SHP77 treated with DMSO at 0.1 percent for 48 hours (cell line): ENCODE results near the gene MCCC2.
"Not testable (repeated sequence)": the region's sequence is repeated elsewhere in the genome, so short reads cannot be mapped to it uniquely, and the experiment has no call there.

ENCODE experiments used
- DNase-seq: peaks from one replicate; lab custom pipeline; 2025; lab: John Stamatoyannopoulos, UW

The MCCC2 gene

DNA sequence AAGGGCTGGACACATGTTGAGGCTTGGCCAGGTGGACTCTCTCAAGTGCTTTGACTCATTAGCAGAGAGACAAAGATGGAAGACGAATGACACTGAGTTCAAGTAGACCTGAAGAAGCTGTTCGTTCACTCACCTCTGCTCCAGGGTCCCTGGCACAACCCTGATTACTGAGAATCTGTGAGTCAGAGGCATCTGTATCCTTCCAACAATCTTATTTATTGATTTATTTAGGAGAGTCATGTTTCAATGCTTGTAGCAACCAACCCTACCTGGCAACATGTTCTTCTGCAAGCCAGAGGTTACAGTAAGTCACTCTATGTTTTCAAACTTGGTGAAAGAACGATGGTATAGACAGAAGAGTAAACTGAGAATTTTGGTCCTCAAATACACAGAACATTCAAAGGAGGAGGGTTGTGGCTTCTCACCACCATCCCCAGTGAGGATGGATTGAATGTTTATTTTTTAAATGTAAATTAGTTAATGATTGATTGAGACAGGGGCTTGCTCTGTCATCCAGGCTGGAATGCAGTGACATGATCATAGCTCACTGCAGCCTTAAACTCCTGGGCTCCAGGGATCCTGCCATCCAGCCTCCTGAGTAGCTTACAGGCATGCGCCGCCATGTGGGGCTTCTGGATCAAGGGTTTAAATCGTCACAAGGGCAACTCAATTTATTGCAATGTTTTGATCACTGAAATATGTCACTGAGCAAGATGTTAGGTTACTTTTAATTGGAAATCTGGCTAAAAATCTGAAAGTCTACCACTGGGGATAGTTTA, 76.2 kb downstream of the MCCC2 start:
- no peak for DNase-seq

DNA sequence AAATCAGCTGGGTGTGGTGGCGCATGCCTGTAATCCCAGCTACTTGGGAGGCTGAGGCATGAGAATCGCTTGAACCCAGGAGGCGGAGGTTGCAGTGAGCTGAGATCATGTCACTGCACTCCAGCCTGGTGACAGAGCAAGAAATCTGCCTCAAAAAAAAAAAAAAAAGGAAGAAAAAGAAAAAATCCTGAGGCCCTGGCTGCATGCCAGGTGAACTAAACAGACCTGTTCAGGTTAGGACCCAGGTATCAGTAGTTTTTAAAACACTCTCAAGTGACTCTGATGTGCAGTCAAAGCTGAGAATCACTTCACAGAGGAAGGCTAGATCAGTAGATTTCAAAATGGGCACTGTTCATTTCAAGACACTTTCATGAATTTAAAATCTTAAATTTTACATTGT, 77.5 kb downstream of the MCCC2 start:
- not testable (repeated sequence) for DNase-seq

DNA sequence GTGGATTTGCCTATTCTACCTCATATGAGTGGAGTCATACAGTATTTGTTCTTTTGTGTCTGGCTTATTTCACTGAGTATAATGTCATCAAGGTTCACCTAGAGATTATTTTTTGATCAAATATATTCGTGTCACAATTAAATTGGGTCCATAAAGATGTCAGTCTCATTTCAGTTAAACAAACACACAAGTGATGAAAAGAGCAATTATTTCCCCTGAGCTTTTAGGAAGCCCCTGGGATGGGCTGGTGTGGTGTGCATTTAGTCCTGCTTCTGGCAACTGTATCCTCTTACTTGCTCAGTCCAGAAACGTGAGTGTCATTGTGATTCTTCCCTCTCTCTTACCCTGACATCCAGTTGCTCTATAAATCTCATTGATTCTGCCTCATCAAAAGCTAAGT, 79.2 kb downstream of the MCCC2 start:
- no peak for DNase-seq

DNA sequence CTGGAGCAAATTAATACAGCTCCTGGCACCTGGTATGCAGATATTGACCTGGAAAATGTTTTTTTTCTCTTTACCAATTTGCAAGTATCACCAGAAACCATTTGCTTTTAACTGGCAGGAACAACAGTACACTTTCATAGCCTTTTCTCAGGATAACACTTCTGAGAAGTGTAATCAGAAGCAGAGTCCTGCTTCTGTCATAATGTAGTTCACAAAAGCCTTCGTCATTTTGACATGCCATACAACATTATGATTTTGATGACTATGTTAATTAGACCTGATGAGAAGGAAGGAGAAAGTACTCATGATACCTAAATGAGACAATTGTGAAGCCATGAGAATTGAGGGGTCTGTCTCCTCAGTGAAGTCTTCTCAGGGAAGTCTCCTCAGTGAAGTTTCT, 90.8 kb downstream of the MCCC2 start:
- no peak for DNase-seq

DNA sequence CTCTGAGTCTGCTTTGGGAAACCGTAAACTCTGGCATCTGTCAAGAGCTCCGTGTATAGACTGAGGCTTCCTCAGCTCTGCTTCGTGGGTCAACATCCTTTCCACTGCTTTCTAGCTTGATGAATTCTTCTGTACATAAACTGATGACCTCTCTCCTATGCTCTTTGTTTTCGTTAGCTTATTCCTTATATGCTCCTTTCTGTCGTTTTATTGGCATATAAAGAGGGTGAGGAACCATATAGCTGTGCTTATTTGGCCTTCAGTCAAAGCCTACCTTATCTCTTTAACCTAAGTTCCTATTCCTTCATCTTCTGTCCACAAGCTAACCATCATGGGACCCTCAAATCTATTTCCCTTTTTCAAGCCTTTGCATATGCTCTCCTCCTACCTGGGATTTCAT, 92.6 kb downstream of the MCCC2 start:
- DNase-seq = no peak

DNA sequence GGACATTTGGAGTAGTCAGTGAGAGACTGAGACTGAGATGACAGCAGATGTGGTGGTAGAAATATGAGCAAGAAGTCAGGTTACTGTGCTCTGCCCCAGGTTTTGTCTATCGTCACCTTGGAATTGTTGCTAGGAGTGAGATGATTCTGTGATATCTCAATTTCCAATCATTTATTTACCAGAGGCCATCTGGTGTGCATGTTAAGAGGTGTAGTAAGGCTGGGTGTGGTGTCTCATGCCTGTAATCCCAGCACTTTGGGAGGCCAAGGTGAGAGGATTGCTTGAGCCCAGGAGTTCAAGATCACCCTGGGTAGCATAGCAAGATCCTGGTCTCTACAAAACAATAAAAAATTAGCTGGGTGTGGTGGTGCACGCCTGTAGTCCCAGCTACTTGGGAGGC, 93.4 kb downstream of the MCCC2 start:
- no peak for DNase-seq

DNA sequence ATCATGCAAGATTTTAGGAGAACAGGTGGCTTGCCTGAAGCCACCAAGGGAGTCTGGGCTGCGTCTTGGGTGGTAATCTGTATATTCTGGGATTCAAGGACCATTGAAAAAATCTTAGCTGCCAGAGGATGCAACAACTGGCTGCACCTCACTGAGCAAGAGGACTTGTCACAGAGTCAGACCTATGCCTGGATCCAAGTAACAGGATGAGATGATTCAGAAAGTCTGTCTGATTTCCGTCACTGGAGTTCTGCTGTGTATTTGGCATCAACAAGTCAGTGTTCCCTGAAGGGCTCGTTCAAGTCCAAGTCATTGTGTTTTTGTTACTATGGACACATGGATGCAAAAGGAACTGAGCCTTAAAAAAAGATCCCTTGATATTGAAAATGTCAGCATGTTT, 94.2 kb downstream of the MCCC2 start:
- DNase-seq = no peak

DNA sequence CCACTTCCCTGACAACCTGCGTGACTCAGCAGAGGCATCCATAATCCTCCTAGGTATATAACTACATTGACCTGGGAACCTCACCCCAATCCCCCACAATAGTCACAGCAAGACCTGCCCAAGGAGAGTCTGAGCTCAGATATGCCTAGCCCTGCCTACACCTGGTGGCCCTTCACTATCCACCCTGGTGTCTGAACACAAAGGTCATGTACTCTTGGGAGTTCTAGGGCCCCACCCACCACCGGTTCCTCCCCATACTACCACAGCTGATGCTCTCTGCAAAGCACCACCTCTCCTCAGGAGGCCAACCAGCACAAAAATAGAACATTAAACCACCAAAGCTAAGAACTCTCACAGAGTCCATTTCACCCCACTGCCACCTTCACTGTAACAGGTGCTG, 97.2 kb downstream of the MCCC2 start:
- DNase-seq = no peak

DNA sequence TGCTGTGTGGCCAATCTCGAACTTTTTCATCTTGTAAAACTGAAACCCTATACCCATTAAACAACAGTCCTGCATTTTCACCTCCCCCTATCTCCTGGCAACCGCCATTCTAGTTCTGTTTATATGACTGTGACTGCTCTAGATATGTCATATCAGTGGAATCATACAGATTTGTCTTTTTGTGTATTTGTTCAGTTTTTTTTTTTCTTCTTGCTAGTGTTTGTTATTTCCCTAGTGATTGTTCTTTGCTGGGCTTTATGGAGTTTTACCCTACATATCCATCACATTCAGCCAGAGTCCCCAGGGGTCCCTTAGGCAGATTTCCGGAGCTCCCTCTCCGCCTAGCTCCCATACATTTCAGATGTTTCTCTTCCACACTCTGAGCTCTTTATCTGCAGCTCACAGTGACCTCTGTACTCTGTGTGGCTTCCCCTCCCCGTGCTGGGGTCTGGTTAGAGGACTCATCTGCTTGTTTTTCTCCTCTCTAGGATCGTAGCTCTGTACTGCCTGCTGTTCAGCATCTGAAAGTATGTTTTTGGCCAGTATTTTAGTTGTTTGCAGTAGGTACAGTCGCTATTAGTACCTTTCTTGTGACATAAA, 106.8 kb downstream of the MCCC2 start:
- DNase-seq = peak; percentile 21

DNA sequence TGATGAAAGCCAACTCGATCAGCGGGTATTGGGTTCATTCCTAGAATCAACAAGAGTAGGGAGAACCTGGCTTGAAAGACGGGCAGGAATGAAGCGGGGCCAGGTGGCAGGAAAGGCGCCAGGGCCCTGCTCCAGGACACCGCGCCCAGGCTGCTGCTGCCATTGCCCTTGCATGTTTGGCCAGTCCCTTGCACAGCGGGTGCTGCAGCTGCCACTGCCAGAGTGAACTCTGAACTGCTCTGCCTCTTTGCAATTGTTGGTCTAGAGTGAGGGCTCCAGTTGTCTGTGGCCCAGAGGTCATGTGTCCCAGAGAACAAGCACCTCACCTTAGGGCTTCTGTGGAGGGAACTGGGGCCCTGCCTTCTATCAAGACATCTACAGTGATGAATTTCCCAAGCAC, 107.9 kb downstream of the MCCC2 start:
- no peak for DNase-seq

DNA sequence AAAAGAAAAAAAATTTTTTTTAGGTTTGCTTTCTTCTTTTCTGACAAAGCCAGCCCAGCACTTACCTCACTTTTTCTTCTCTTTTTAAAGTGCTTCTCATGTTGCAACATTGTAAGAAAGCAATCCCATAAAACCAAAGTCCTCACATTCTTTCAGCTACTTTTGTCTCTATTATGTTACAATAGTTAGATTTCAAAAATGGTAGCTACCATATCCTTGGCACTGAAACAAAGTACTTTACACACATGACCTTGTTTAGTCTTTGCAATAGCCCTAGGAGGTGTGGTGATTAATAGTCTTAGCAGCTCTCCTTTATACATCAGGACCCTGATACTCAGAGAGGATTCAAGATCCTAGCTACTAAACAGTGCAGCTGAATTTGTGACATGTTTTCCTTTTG, 108.5 kb downstream of the MCCC2 start:
- no peak for DNase-seq

DNA sequence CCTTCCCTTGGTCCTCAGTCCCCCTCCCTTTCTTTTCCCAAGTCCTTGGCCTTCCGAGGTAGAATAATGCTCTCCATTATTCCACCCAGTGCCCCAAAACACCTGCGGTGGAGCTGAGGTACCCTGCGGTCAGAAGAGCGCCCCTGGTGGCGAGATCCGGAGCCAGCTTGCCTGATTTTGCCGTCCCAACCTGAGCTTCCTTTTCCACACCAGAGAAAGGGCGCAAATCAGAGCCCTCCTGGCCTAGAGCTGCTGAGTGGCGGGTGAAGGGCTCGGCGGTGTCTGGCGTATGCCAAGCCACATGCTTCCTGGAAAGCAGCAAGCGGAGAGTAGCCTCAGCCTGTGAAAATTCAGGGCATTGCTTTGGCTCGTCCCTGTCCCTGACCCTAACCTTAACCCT, 110.8 kb downstream of the MCCC2 start:
- no peak for DNase-seq

DNA sequence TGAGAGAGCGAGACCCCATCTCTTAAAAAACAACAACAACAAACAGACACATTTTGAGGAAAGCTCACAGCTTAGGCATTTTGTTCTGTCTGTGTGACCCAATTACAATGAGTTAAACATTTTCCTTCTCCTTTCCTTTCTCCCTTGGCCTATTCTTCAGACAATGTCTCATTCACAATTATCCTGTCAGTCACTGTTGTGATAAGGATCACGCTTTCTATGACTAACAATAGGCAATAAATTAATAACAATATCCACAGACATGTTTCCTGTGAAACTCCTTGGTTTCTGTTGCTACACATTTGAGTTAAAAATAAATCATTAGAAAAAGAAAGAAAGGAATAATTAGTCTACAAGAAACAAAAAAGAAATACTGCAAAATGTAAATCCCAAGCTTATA, 112.1 kb downstream of the MCCC2 start:
- no peak for DNase-seq

DNA sequence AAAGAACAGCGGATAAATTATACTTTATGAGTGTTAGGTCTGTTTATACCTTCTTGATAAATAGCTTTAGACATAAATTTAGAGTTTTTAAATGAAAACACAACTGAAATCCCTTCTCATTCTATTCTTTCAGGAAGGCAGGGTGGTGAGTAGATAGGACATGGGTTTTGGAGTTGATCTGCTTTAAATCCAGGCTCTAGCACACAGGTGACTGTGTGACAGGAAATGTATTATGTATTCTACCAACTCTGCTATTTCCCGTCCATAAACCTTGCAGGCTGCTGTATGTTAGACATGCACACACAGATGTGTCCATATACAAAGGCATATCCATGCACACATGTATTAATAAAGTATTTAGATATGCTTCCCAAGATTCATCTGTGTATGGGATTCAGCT, 112.6 kb downstream of the MCCC2 start:
- no peak for DNase-seq

DNA sequence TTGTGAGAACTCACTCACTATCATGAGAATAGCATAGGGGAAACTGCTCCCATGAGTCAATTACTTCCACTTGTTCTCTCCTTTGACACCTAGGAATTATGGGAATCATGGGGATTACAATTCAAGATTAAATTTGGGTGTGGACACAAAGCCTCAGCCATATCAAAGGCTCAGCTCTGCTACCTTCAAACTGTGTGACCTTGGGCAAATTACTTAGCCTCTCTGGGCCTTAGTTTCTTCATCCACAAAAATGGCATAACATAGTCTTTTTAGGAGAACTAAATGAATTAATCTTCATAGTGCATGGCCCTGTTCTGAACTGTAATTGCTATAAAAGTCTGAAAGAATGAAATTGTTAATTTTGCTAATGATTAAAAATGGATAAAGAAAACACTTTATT, 113.7 kb downstream of the MCCC2 start:
- DNase-seq = no peak

DNA sequence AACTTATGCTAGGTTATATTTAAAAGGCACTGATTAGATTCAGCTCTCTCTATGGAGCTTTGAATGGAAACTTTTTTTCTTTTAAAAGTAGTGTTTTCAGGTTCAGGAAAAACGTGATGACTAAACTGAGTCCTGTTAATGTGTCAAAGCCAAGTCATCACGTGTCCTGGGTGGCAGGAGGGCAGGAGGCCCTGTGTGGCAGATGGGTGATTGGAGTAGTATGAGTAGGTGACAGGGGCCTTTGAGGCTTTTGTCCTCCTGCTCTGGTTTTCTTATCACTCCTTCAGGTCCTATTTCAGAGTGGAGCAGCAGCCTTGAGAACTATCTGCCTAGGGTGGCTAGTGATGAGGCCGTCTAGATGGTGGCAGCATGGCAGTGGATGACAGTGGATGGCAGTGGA, 114.3 kb downstream of the MCCC2 start:
- DNase-seq = no peak

DNA sequence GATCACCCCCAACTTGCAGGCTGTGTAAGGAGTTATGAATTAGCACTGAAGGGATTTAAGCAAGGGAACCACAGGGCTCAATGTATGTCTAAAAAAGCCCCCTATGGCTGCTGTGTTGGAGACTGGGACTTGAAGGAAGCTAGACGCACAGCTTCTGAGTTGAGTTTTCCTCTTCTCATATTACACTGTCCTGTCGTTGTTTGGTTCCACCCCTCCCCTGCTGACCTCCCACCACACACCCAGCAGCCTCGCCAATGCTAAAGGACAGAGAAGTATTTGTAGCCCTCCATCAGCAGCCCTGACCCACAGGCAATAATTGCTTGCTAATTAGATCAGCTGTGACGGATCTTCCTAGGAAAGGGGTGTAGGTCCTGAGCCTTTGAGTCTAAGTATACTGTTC, 116.8 kb downstream of the MCCC2 start:
- no peak for DNase-seq

DNA sequence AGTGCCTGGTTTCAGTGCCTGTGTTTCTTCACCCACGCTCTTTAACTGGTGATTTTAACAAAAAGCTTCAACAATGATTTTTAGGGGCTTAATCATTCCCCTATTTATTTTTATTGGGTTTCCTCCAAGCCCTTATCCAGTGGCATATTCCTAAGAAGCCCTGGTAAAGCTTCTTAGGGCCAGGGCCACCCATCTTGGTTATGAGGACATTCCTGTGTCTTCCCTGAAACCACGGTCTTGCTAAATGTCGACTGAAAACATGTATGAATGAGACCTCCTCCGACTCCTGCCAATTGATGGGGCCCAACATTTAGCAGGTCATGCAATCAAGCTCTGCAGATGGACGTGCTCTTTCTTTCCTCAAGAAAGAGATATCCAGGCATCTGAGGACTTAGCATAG, 118.3 kb downstream of the MCCC2 start:
- no peak for DNase-seq

DNA sequence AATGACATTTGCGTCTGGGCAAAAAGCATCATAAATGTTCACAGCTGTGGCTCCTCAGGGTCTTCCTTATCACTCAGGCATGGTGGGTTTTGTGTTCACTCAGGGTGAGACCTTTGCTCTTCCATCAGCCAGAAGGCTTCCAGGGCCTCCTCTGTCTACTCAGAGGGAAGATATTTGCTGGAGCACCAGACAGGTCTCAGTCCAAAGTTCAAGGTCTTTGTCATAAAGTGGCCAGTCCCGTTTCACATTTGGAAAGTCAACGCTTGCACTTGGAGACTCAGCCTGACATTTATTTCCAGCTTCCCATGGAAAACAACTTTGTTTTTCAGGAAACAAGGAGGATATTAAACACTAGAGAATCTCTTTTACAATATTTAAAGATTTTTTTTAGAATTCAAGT, 119.8 kb downstream of the MCCC2 start:
- no peak for DNase-seq
